IMR-90 (cell line): Measurements from ENCODE around the gene PRPF40B. TPM values are rescaled to one million over a fixed set of nuclear protein-coding genes. Genes with fewer than 3 reads are reported as not detected.

ENCODE experiments used
- ATAC-seq: fragments of 200-7000 bp; cut with Tn5 transposase; 2 replicates; pipeline ENCODE4 v1.9.1; 2020; ENCODE audit warnings: low read depth, mild to moderate bottlenecking, moderate library complexity
- BruUV-seq: library from RNA; stranded (reverse); fragments of 400-500 nt; replicated peaks from 2 replicates; lab custom pipeline; 2021; lab: Mats Ljungman, UMichigan
- CTCF ChIA-PET: fragments of 300-600 bp; formaldehyde crosslinking; extraction: SDS; loops from one replicate; lab custom pipeline; 2021; ENCODE audit warnings: antibody characterized with exemption; lab: Yijun Ruan, JAX
- POLR2A ChIA-PET: fragments of 300-600 bp; sonication (Branson Sonifier 250); formaldehyde crosslinking; loops from one replicate; lab custom pipeline; 2022; ENCODE audit warnings: antibody characterized with exemption; ENCODE audit not compliant: unreplicated experiment; lab: Charles Lee
- DNase-seq: peaks from one replicate; pipeline ENCODE4 v3.0.0; 2013
- H2AFZ ChIP-seq: replicated peaks from 2 replicates; pipeline ENCODE3; 2013; ENCODE audit warnings: low read length, mild to moderate bottlenecking; ENCODE audit not compliant: poor library complexity
- H2AK5ac ChIP-seq: 2 replicates; pipeline ENCODE4 v1.6.1; 2013; ENCODE audit warnings: low read depth, low read length, inconsistent platforms
- H2AK9ac ChIP-seq: replicated peaks from 2 replicates; pipeline ENCODE3; 2013; ENCODE audit warnings: mild to moderate bottlenecking, low read depth, low read length, moderate library complexity; ENCODE audit not compliant: poor library complexity
- H2BK120ac ChIP-seq: 2 replicates; pipeline ENCODE4 v1.6.1; 2013; ENCODE audit warnings: low read depth, low read length, inconsistent platforms
- H2BK15ac ChIP-seq: 3 replicates; pipeline ENCODE4 v1.6.1; 2013; ENCODE audit warnings: low read depth, low read length, inconsistent platforms
- H2BK20ac ChIP-seq: 2 replicates; pipeline ENCODE4 v1.6.1; 2013; ENCODE audit warnings: low read depth, mild to moderate bottlenecking, inconsistent platforms, low read length, moderate library complexity
- H2BK5ac ChIP-seq: 2 replicates; pipeline ENCODE4 v1.6.1; 2013; ENCODE audit warnings: mild to moderate bottlenecking, low read depth, low read length, inconsistent platforms; ENCODE audit not compliant: poor library complexity, severe bottlenecking
- H3K14ac ChIP-seq: replicated peaks from 2 replicates; pipeline ENCODE4 v1.6.1; 2013; ENCODE audit warnings: low read depth, low read length, inconsistent platforms
- H3K18ac ChIP-seq: 2 replicates; pipeline ENCODE4 v1.6.1; 2013; ENCODE audit warnings: low read depth, low read length, control low read depth
- H3K23ac ChIP-seq: 2 replicates; pipeline ENCODE4 v1.6.1; 2013; ENCODE audit warnings: low read depth, low read length, inconsistent platforms
- H3K27ac ChIP-seq: 2 replicates; pipeline ENCODE4 v1.5.1; 2013; ENCODE audit warnings: mild to moderate bottlenecking, control low read depth, low read length; ENCODE audit not compliant: insufficient read depth
- H3K27me3 ChIP-seq: 2 replicates; pipeline ENCODE4 v1.6.1; 2013; ENCODE audit warnings: low read length; ENCODE audit not compliant: control insufficient read depth, insufficient read depth
- H3K36me3 ChIP-seq: 2 replicates; pipeline ENCODE4 v1.6.1; 2013; ENCODE audit warnings: low read length, mixed read lengths; ENCODE audit not compliant: control insufficient read depth, insufficient read depth
- H3K4ac ChIP-seq: 2 replicates; pipeline ENCODE4 v1.6.1; 2013; ENCODE audit warnings: low read depth, low read length, inconsistent platforms
- H3K4me1 ChIP-seq: 2 replicates; pipeline ENCODE4 v1.6.1; 2013; ENCODE audit warnings: low read length, mixed read lengths; ENCODE audit not compliant: control insufficient read depth, insufficient read depth
- H3K4me2 ChIP-seq: 2 replicates; pipeline ENCODE4 v1.6.1; 2013; ENCODE audit warnings: low read depth, mild to moderate bottlenecking, control low read depth, low read length, moderate library complexity
- H3K4me3 ChIP-seq: 2 replicates; pipeline ENCODE4 v1.5.1; 2013; ENCODE audit warnings: low read depth, mild to moderate bottlenecking, control low read depth, low read length, moderate library complexity; ENCODE audit not compliant: insufficient read depth
- H3K56ac ChIP-seq: 2 replicates; pipeline ENCODE4 v1.6.1; 2013; ENCODE audit warnings: low read length, inconsistent platforms; ENCODE audit not compliant: insufficient read depth; ENCODE audit errors: extremely low read depth
- H3K79me1 ChIP-seq, 2 experiments: 2 replicates each; pipeline ENCODE4 v1.6.1; 2013; ENCODE audit warnings: low read length in 2 of 2, inconsistent platforms in 1 of 2, low read depth in 1 of 2
- H3K9ac ChIP-seq: 2 replicates; pipeline ENCODE4 v1.6.1; 2013; ENCODE audit warnings: low read depth, low read length, control low read depth
- H3K9me1 ChIP-seq: 2 replicates; pipeline ENCODE4 v1.6.1; 2013; ENCODE audit warnings: low read length, inconsistent platforms; ENCODE audit not compliant: insufficient read depth
- H3K9me3 ChIP-seq: 2 replicates; pipeline ENCODE4 v1.6.1; 2013; ENCODE audit warnings: low read length; ENCODE audit not compliant: control insufficient read depth, insufficient read depth
- H4K20me1 ChIP-seq: 2 replicates; pipeline ENCODE4 v1.6.1; 2013; ENCODE audit warnings: low read length, inconsistent platforms; ENCODE audit not compliant: insufficient read depth
- H4K5ac ChIP-seq: 2 replicates; pipeline ENCODE4 v1.6.1; 2013; ENCODE audit warnings: mild to moderate bottlenecking, low read depth, low read length, control low read depth
- H4K8ac ChIP-seq, 2 experiments: 2 replicates each; pipeline ENCODE4 v1.6.1; 2013; ENCODE audit warnings: low read depth in 2 of 2, low read length in 2 of 2, control low read depth in 1 of 2, inconsistent platforms in 1 of 2
- H4K91ac ChIP-seq: 2 replicates; pipeline ENCODE4 v1.6.1; 2013; ENCODE audit warnings: low read depth, low read length, inconsistent platforms; ENCODE audit not compliant: insufficient read depth
- BHLHE40 ChIP-seq: fragments of 150-350 bp; IDR thresholded peaks from 2 replicates; pipeline ENCODE4 v1.6.1; 2016; ENCODE audit warnings: mild to moderate bottlenecking, low read depth, low read length
- POLR2A ChIP-seq: IDR thresholded peaks from 2 replicates; pipeline ENCODE4 v1.6.1; 2012; ENCODE audit warnings: mild to moderate bottlenecking, low read depth, low read length
- RAD21 ChIP-seq: IDR thresholded peaks from 2 replicates; pipeline ENCODE4 v1.6.1; 2012; ENCODE audit warnings: low read length, improper control_type of control experiment
- WGBS, 2 experiments: methylation state at CpG; one replicate each; pipeline versions ENCODE4 v1.1.5 to v1.1.7; 2013; ENCODE audit warnings: missing lambda C conversion rate in 2 of 2; ENCODE audit not compliant: insufficient read length in 1 of 2; ENCODE audit errors: extremely low coverage in 2 of 2; 5-methylcytosine and 5-hydroxymethylcytosine counted together
- dilution Hi-C: fragments of 300-500 bp; cut with HindIII; formaldehyde crosslinking; loops from one replicate; pipeline ENCODE4 v1.14.3; 2018; ENCODE audit warnings: low sequenced_read_pairs; ENCODE audit not compliant: unreplicated experiment
- in situ Hi-C: fragments of 300-500 bp; cut with MboI; formaldehyde crosslinking; loops from 3 replicates; pipeline ENCODE4 v1.14.3; 2019; ENCODE audit warnings: low sequenced_read_pairs, inconsistent platforms, mixed read lengths
- intact Hi-C: fragments of 100-400 bp; cut with micrococcal nuclease; formaldehyde crosslinking; loops from 2 replicates; pipeline ENCODE4 v1.10.0; 2022
- polyA plus RNA-seq, 3 experiments: library from polyadenylated mRNA; depleted of rRNA; stranded (reverse); fragments of >200 nt; gene quantifications; 2 replicates each; pipeline ENCODE4 v1.2.3, GENCODE V29; 2012; ENCODE audit warnings: low replicate concordance in 1 of 3
- total RNA-seq: library from RNA; depleted of rRNA; stranded (reverse); fragments of >200 nt; gene quantifications from 2 replicates; pipeline ENCODE4 v1.2.3, GENCODE V29; 2012
- TF ChIP-seq, protein P1 (sequence below): fragments of 150-350 bp; IDR thresholded peaks from 2 replicates; pipeline ENCODE4 v1.6.1; 2017; ENCODE audit warnings: mild to moderate bottlenecking, antibody characterized with exemption, low read length, low read depth
- TF ChIP-seq, protein P2 (sequence below): conservative IDR thresholded peaks from 2 replicates; pipeline ENCODE4 v1.5.1; 2012; ENCODE audit warnings: mild to moderate bottlenecking, low read depth, low read length, improper control_type of control experiment

Gene PRPF40B
- total and polyA plus RNA-seq, 2 of the 4 experiments (the other 2 are of a cell fraction) = 5.0 to 11.8 TPM

DNA sequence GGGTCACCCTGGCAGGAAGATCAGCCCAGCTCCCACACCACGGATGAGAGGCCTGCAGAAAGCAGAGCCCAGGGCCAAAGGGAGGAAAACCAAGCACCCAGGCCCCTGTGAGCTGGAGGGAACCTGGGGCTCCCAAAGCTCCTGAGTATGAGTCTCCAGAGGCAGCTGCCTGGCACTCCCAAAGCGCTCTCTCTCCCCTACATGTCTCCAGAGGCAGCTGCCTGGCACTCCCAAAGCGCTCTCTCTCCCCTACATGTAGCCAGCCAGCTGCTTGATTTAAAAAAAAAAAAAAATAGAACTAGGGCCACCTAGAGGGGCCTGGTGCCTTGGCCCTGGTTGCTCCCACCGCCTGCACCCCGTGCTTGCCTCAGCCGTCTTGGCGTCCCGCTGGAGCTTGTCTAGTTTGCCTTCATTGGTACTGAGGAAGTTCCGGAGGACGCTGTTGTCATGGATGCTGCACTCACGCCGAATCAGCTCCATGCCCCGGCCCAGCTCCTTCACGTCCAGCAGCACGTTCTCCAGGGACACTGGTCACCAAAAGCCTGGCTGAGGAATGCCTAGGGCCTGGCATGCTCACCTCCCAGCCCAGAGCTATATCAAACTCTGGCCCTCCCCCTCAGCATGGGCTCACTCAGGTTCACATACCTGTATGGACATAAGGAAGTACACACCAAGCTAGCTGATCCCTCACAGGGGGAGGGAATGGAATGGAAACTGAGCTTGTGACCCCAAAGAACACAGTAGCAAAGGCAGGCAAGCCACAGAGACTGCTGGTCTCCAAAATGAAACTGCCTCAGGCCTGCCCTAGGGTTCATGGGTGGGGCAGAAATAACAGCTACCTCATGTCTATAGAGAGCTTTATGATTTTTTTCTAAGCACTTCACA lies 24.7 kb downstream of the PRPF40B start:
- POLR2A ChIA-PET = interaction anchor here (0.7 kb wide), 1 partner anchor 93 kb away, joined by 3 read pairs; the partner anchor contains the start of gene TMBIM6
- BruUV-seq = no TSS peak
- no peak overlapping the region for H3K4me2 ChIP-seq
- 0 out of 4 replicates have a peak, but pooled peaks cover 0 to 3% of the 10 kb centered on the region in 2 experiments for H3K79me1 ChIP-seq
- no peak overlapping the region for H4K5ac ChIP-seq
- no peak for TF ChIP-seq POLR2A
- TF ChIP-seq, protein P1, sequence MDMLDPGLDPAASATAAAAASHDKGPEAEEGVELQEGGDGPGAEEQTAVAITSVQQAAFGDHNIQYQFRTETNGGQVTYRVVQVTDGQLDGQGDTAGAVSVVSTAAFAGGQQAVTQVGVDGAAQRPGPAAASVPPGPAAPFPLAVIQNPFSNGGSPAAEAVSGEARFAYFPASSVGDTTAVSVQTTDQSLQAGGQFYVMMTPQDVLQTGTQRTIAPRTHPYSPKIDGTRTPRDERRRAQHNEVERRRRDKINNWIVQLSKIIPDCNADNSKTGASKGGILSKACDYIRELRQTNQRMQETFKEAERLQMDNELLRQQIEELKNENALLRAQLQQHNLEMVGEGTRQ = no peak
- TF ChIP-seq, protein P2, sequence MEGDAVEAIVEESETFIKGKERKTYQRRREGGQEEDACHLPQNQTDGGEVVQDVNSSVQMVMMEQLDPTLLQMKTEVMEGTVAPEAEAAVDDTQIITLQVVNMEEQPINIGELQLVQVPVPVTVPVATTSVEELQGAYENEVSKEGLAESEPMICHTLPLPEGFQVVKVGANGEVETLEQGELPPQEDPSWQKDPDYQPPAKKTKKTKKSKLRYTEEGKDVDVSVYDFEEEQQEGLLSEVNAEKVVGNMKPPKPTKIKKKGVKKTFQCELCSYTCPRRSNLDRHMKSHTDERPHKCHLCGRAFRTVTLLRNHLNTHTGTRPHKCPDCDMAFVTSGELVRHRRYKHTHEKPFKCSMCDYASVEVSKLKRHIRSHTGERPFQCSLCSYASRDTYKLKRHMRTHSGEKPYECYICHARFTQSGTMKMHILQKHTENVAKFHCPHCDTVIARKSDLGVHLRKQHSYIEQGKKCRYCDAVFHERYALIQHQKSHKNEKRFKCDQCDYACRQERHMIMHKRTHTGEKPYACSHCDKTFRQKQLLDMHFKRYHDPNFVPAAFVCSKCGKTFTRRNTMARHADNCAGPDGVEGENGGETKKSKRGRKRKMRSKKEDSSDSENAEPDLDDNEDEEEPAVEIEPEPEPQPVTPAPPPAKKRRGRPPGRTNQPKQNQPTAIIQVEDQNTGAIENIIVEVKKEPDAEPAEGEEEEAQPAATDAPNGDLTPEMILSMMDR = no peak
- no peak for TF ChIP-seq RAD21
- TF ChIP-seq BHLHE40 = no peak
- H3K56ac ChIP-seq = no peak overlapping the region
- dilution Hi-C loops (no loop called here), in situ Hi-C loops (no loop called here), intact Hi-C loops (no loop called here)
- no peaks in the 10 kb centered on the region for H3K9me3 ChIP-seq
- peaks cover 74% of the 10 kb centered on the region for H3K36me3 ChIP-seq
- no peak overlapping the region for H3K18ac ChIP-seq
- no peaks in the 10 kb centered on the region for H3K4me1 ChIP-seq
- H2AK5ac ChIP-seq = no peak overlapping the region
- no peak overlapping the region for H3K9ac ChIP-seq
- H3K27ac ChIP-seq = no peak overlapping the region
- no peak overlapping the region for H4K8ac ChIP-seq
- 0 out of 2 replicates have a peak, but pooled peaks cover 4% of the 10 kb centered on the region for H3K9me1 ChIP-seq
- H2AK9ac ChIP-seq = peak overlapping the region; percentile 46
- no peak overlapping the region for H2BK5ac ChIP-seq
- H4K91ac ChIP-seq = no peak overlapping the region
- no peak overlapping the region for H2BK120ac ChIP-seq
- ATAC-seq (no peak), DNase-seq (no peak)
- H3K4me3 ChIP-seq = no peak overlapping the region
- no peak overlapping the region for H3K4ac ChIP-seq
- H3K27me3 ChIP-seq = no peaks in the 10 kb centered on the region
- no peak overlapping the region for H3K23ac ChIP-seq
- no peak overlapping the region for H2AFZ ChIP-seq
- no peak overlapping the region for H2BK15ac ChIP-seq
- H4K20me1 ChIP-seq = 0 out of 2 replicates have a peak, but pooled peaks cover 4% of the 10 kb centered on the region
- no peak overlapping the region for H3K14ac ChIP-seq
- 93% methylated on average over 10 of the region's 15 CpGs; no CpG with 5 or more reads in 1 of the 2 experiments for WGBS, 2 experiments
- CTCF ChIA-PET = interaction anchor here (0.6 to 1.3 kb wide), 3 partner anchors 11 to 359 kb away, joined by 3 read pairs; no protein-coding TSS in a partner anchor
- H2BK20ac ChIP-seq = no peak overlapping the region
